ACHN (cell line): ENCODE data around the gene WDR91.
"Not testable (repeated sequence)": the region's sequence is repeated elsewhere in the genome, so short reads cannot be mapped to it uniquely, and the experiment has no call there.

Experiments used
- DNase-seq: peaks from one replicate; pipeline ENCODE4 v3.0.0-alpha.2; 2015
- in situ Hi-C: cut with HindIII; loops from 2 replicates; pipeline ENCODE4 v1.10.0; 2017; ENCODE audit warnings: low sequenced_read_pairs, low pct_ligation_motif_present, low pct_unique_long_range_greater_than_20kb

The WDR91 gene

GRCh38 chr7:135185471-135186260, 25.7 kb downstream of the WDR91 start:
- in situ Hi-C loops, result no loop called here
- no peak for DNase-seq

- no peak for DNase-seq
- in situ Hi-C loops, result no loop called here
These were observed 27.0 kb downstream of the WDR91 start for GRCh38 chr7:135184254-135184841.

- in situ Hi-C loops, result no loop called here
These were observed 27.8 kb downstream of the WDR91 start for GRCh38 chr7:135183478-135183877.

GRCh38 chr7:135181929-135182678, 29.2 kb downstream of the WDR91 start:
- in situ Hi-C loops, result no loop called here
- DNase-seq, result no peak

More at GRCh38 chr7:135183478-135183877, 27.8 kb downstream of the WDR91 start:
- DNase-seq, result no peak

GRCh38 chr7:135181261-135181928, 29.9 kb downstream of the WDR91 start:
- in situ Hi-C loops, result no loop called here
- no peak for DNase-seq

- peak; percentile 69 for DNase-seq
- in situ Hi-C loops, result no loop called here
These were observed 31.2 kb downstream of the WDR91 start for GRCh38 chr7:135180122-135180521.

- in situ Hi-C loops, result no loop called here
- DNase-seq, result no peak
These were observed 31.9 kb downstream of the WDR91 start for GRCh38 chr7:135179321-135179925.

- no peak for DNase-seq
- in situ Hi-C loops, result no loop called here
These were observed 33.0 kb downstream of the WDR91 start for GRCh38 chr7:135178364-135178763.

- in situ Hi-C loops, result no loop called here
- no peak for DNase-seq
These were observed 34.2 kb downstream of the WDR91 start for GRCh38 chr7:135177028-135177696.

- DNase-seq, result no peak
- in situ Hi-C loops, result no loop called here
These were observed 35.4 kb downstream of the WDR91 start for GRCh38 chr7:135175931-135176330.

GRCh38 chr7:135174941-135175340, 36.4 kb downstream of the WDR91 start:
- DNase-seq, result no peak
- in situ Hi-C loops, result loop anchor here (25.0 kb wide), 1 partner anchor 188 kb away; the partner anchor contains the start of gene AGBL3

GRCh38 chr7:135173916-135174315, 37.4 kb downstream of the WDR91 start:
- in situ Hi-C loops, result loop anchor here (25.0 kb wide), 1 partner anchor 187 kb away; the partner anchor contains the start of gene AGBL3
- not testable (repeated sequence) for DNase-seq

GRCh38 chr7:135171581-135172291, 39.6 kb downstream of the WDR91 start:
- in situ Hi-C loops, result loop anchor here (25.0 kb wide), 1 partner anchor 184 kb away; the partner anchor contains the start of gene AGBL3
- peak; percentile 88 for DNase-seq

GRCh38 chr7:135170998-135171481, 40.3 kb downstream of the WDR91 start:
- not testable (repeated sequence) for DNase-seq
- in situ Hi-C loops, result loop anchor here (25.0 kb wide), 1 partner anchor 184 kb away; the partner anchor contains the start of gene AGBL3

GRCh38 chr7:135170274-135170997, 40.9 kb downstream of the WDR91 start, which contains the start of gene CYREN:
TSS of gene CYREN (minus strand) at chr7:135170707. CDS start at chr7:135168922, 1,785 bp downstream.
- in situ Hi-C loops, result loop anchor here (25.0 kb wide), 1 partner anchor 183 kb away; the partner anchor contains the start of gene AGBL3
- DNase-seq, result peak; percentile 99

- DNase-seq, result no peak
- in situ Hi-C loops, result loop anchor here (25.0 kb wide), 1 partner anchor 183 kb away; the partner anchor contains the start of gene AGBL3
These were observed 41.4 kb downstream of the WDR91 start for GRCh38 chr7:135169964-135170273.
